ENCODE measurements around the gene NCOA1. TPM values are rescaled to one million over a fixed set of nuclear protein-coding genes. Genes with fewer than 3 reads are reported as not detected.

NCOA1 gene
- total and polyA plus RNA-seq, 10 of the 15 experiments (the other 5 are each of a cell fraction or from before 2014, with no cell fraction given), result 1.8 to 35.6 (median 6.1) TPM

- CTCF ChIA-PET, result interaction anchor here (0.6 to 2.8 kb wide), 6 partner anchors 9 to 267 kb away, joined by 3 to 15 read pairs (median 3); no protein-coding TSS in a partner anchor
- SMC1A ChIA-PET (ENCODE audit: uncharacterized antibody, unreplicated experiment), result interaction anchor here (0.6 to 4.6 kb wide), 12 partner anchors 9 to 291 kb away, joined by 3 to 50 read pairs (median 4); no protein-coding TSS in a partner anchor
- Histone ChIP-seq H2AFZ (ENCODE audit: control insufficient read depth, low read depth, low read length) (no peak overlapping the region), H3K36me3 (ENCODE audit: control insufficient read depth in 2 of 2, insufficient read depth in 2 of 2, low read length in 1 of 2) (no peaks in the 10 kb centered on the region), H3K9ac (ENCODE audit: control insufficient read depth, insufficient read depth, low read length) (no peak overlapping the region), H3K79me2 (ENCODE audit: control insufficient read depth, insufficient read depth, low read length) (peaks cover 67% of the 10 kb centered on the region), H3K4me1 (ENCODE audit: control insufficient read depth, insufficient read depth, low read length) (no peaks in the 10 kb centered on the region), H3K4me2 (ENCODE audit: control insufficient read depth, insufficient read depth) (peak overlapping the region; percentile 20), H3K27ac (ENCODE audit: control insufficient read depth, insufficient read depth) (no peak overlapping the region), H3K27me3 (replicated peaks in 1 of 2; ENCODE audit: control insufficient read depth in 2 of 2, insufficient read depth in 2 of 2, low read length in 1 of 2) (no peaks in the 10 kb centered on the region), H3K9me3 (replicated peaks; ENCODE audit: control insufficient read depth, insufficient read depth, low read length) (no peaks in the 10 kb centered on the region; the same call in 2 of the 3 replicates), H4K20me1 (ENCODE audit: control insufficient read depth, insufficient read depth) (no peaks in the 10 kb centered on the region), H3K4me3 (peak overlapping the region; percentile 38; the same call in 1 of the 2 replicates)
- in situ Hi-C loops (cut with MboI), result no loop called here
- no peak for TF ChIP-seq PKNOX1 (IDR thresholded peaks at IDR 0.05)
- TF ChIP-seq SMC3 (IDR thresholded peaks at IDR 0.05; ENCODE audit: borderline replicate concordance, low read length), result no peak
- no peak for TF ChIP-seq ZNF384 (IDR thresholded peaks at IDR 0.05; ENCODE audit: borderline replicate concordance, low read depth, low read length)
- TF ChIP-seq ZNF622 (IDR thresholded peaks at IDR 0.05), result no peak
- no peak for TF ChIP-seq STAT1 (conservative IDR thresholded peaks at IDR 0.05)
- TF ChIP-seq RELB (IDR thresholded peaks at IDR 0.05; ENCODE audit: low read depth), result no peak
- RAD21 ChIA-PET (ENCODE audit: unreplicated experiment), result interaction anchor here (0.6 to 1.9 kb wide), 5 partner anchors 12 to 387 kb away, joined by 3 to 12 read pairs (median 3); no protein-coding TSS in a partner anchor
- no peak for DNase-seq (ENCODE audit: low read depth, low spot score)
- intact Hi-C loops (cut with micrococcal nuclease; ENCODE audit: unreplicated experiment), result loop anchor here (10.0 kb wide), 1 partner anchor 299 kb away; the partner anchor contains the start of genes CENPO and PTRHD1
- POLR2A ChIA-PET, result interaction anchor here (0.6 to 1.9 kb wide), 5 partner anchors 11 to 1181 kb away, joined by 3 to 6 read pairs (median 3); no protein-coding TSS in a partner anchor
- 92% methylated on average over 4 of the region's 4 CpGs for WGBS (ENCODE audit: insufficient coverage, insufficient replicate concordance, low lambda C conversion rate, missing lambda C conversion rate)
- no TSS peak for BruUV-seq (replicated peaks)
- no peak for FAIRE-seq
- ATAC-seq, result no peak
These were observed 4.4 kb downstream of the NCOA1 start for GRCh38 chr2:24495451-24495850.

Measured in GM12878 (cell line).